GM18526 (cell line): ENCODE results near the gene DAB1.

Source experiments
- POLR2A ChIP-seq: IDR thresholded peaks from 3 replicates; pipeline ENCODE4 v1.6.1; 2011; ENCODE audit not compliant: insufficient read length; ENCODE audit errors: extremely low read depth

The DAB1 gene

DNA sequence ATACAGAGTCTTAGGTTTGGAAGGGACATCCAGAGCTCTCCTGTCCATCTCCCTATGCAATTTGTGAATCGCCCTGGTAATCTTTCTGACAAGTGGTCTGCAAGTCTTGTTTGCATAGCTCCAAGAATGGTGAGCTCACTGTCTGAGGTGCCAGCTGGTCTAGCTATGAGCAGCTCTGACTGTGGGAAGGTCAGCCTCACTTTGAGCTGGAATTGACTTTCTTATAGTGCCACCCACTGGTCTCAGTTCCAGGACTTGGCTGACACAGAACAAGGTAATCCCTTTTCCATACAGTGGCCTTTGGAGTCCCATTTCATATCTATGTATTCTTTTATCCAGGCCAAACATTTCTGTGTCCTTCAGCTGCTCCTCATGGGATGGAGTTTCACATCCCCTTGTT, 362.5 kb downstream of the DAB1 start:
- no peak for TF ChIP-seq POLR2A

DNA sequence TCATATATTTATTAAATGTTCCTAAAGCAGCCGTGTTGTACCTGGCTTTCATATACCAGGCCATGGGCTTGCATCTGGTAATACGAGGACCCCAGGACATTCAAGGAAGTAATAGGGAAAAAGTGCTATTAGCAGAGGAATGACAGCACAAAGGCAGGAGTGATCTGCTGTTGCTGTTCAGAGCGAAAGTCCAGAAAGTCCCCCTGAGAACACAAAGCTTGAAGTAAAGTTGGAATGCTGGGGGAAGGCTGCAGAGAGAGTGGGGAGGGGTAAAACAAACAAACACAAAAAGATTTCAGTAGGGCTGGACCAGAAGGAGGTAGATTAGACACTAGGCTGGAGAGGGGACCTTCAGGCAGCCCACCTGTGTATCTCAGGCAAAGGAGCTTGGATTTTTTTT, 363.4 kb downstream of the DAB1 start:
- no peak for TF ChIP-seq POLR2A

DNA sequence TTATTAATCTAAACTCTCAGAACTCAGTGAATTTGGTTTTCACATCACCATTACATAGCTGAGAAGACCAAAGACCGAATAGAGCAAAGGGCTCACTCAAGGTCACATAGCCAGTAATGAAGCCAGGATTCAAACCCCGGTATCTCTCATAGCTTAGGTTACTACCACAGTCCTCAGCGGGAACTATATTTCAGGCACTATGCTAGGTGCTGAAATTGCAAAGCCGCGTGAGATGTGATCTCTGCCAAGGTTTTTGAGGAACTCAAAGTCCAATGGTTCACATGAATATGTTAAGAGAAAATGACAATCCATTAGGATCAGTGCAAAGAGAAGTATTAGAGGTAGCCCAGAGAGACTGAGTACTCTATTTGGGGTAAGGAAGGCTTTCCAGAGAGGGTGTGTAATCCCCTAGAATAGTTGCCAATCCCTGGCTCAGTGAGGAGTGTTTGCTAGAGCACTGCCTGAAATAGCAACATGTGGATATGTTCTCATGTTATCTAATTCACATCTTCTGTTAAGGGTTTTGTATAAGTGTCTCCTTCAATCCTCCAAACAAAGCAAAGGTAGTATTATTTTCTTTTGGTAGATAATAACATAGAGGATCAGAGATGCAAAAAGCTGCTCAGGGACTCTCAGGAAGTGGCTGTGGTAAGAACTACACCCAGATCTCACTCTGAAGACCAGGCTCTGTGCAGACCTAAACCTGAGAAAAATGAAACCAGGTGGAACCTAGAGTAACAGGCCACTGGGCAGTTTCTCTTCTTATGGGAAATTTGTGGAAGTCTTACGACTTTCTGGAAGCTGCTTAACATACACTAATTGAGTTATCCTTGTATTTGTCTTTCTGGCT, 365.0 kb downstream of the DAB1 start:
- TF ChIP-seq POLR2A = no peak

- TF ChIP-seq POLR2A = no peak
Observed at GRCh38 chr1:57048856-57049255, 375.0 kb downstream of the DAB1 start.

GRCh38 chr1:57046462-57046861, 377.4 kb downstream of the DAB1 start:
- TF ChIP-seq POLR2A = no peak

GRCh38 chr1:57041901-57042300, 382.0 kb downstream of the DAB1 start:
- no peak for TF ChIP-seq POLR2A

GRCh38 chr1:57040811-57041210, 383.0 kb downstream of the DAB1 start:
- no peak for TF ChIP-seq POLR2A

GRCh38 chr1:57036641-57037579, 386.9 kb downstream of the DAB1 start:
- TF ChIP-seq POLR2A = no peak

DNA sequence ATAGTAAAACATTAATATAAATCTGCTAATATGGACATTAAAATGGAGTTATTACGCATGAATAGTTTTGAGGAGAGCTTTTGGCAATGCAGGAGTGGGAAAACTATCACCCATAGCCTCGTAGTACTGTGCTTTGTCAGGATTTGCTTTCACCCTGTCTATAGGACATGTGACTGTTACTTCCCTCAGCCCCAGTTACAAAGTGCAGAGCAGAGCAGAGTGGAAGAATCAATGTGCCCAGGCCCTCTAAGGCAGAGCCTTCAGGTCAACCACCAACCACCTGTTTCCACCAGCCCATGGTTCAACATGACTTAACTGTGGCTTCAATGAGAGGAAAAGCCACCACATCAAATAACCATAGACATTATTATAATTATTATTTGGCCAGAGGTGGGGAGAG, 389.1 kb downstream of the DAB1 start:
- no peak for TF ChIP-seq POLR2A

- no peak for TF ChIP-seq POLR2A
Observed at GRCh38 chr1:57033222-57034001, 390.4 kb downstream of the DAB1 start.

GRCh38 chr1:57026624-57027354, 397.1 kb downstream of the DAB1 start:
- TF ChIP-seq POLR2A = no peak

DNA sequence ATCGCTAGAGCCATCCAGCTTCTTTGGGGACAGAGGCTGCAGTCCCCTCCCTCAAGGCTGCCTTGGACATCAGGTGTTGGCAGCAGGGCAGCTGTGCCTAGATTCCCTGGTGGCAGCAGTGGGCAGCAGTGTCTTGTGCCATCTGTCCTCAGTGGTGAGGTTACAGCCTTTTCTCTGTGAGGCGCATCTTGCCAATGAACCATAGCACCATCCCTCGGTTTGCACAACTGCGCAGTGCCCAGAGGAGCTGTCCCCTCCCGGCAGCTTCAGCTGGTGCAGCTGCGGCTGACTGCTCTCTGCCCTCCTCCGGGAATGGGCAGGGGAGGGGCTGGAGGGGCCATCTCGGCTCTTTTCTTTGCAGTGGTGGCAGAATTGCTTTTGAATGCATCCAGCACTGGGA, 399.0 kb downstream of the DAB1 start:
- TF ChIP-seq POLR2A = no peak

DNA sequence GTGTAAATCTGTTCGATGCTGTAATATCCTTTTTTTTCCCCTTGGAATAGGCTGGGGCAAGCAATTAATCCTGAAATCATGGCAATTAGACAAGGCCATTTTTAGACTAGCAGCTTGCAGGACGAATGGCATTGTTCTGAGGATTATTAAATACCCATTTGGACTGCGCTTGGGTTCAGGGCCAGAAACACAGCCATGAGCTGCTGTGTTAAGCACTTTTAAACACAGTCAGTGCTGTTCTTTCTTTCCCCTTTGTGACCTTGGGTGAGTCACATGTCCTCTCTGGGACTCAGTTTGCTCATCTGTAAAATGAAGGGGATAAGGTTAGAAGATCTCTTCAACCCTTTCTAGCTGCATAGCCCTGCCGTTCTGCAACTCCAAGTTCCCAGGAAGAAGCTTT, 399.4 kb downstream of the DAB1 start:
- TF ChIP-seq POLR2A = no peak

- no peak for TF ChIP-seq POLR2A
Observed at GRCh38 chr1:57020216-57020615, 403.6 kb downstream of the DAB1 start.
